Measurements from ENCODE around the gene CACUL1.
A peak's percentile ranks its signal among the peaks of the same experiment; 100 is the strongest.
"Not testable (repeated sequence)": the region's sequence is repeated elsewhere in the genome, so short reads cannot be mapped to it uniquely, and the experiment has no call there.

Gene CACUL1

GRCh38 chr10:118768041-118768919 lies 13.5 kb upstream of the CACUL1 start:
- no peak for DNase-seq

DNA sequence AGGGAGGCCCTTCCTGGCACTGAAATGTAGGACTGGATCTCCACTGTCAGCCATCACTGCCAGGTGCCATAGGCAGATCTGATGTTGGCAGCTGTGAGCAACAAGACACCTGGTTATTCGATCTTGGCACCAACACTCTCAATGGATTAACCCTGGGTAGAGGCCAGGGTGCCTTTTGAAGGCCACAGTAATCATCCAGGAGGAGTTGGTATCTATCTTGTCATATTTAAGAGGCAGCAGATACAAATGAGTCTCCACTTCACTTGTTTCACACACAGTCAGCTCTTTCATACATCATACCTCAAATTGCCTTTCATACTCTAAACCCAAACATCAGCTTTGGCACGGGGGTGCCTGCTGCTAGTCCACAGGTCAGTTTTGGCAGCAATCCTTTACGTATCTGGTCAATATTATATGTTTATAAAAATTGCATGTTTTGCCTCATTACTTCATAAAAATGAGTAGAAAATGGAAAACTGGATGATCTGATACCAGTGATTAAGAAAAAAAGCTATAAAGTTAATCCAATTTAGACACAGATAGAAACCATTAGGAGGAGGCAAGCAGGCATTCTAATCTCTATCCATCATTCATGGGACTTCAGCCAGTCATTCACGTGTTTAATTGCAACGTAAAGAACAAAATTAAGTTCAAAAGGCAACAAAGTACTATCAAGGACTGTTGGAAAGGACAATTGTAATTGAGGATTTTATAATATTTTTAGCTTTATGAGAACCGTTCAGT lies 12.7 kb upstream of the CACUL1 start:
- no peak for DNase-seq

DNA sequence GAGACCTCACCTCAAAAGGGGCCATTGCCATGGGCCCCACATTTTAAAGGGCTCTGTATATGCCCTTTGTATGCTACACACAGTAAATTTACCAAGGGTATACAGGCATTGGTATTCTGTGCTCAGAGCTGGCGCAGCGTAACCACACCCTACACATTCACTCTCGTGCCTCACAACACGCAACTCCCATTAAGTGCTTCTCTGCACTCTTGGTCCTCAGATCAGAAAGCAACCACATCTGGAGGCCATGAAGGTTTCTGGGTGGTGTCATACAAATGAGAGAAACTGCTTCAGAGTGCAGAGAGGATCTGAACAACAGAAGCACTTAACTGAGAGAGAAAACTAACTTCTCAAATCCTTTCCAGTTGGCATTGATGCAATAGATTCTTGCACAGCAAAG lies 9.4 kb upstream of the CACUL1 start:
- no peak for DNase-seq

- no peak for DNase-seq
These were observed 8.6 kb upstream of the CACUL1 start for GRCh38 chr10:118763202-118763988.

GRCh38 chr10:118760265-118760664 lies 5.5 kb upstream of the CACUL1 start:
- DNase-seq = no peak

DNA sequence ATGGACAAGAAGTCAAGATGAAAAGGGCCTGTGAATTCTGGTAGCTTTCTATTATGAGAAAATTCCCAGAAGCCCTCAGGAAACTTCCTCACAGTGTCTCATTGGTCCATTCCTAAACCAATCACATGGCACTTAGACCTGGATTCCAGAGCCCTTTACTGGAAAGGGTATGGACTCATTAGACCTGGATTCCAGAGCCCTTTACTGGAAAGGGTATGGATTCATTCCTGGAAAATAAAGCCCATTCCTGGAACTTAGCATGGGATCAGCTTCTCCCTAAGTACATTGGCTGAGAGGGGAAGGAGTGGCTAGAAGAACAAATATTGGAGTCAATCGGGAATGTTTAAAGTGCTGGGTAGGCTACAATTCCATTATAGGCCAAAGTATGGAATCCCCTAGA lies 3.7 kb upstream of the CACUL1 start:
- DNase-seq = no peak

DNA sequence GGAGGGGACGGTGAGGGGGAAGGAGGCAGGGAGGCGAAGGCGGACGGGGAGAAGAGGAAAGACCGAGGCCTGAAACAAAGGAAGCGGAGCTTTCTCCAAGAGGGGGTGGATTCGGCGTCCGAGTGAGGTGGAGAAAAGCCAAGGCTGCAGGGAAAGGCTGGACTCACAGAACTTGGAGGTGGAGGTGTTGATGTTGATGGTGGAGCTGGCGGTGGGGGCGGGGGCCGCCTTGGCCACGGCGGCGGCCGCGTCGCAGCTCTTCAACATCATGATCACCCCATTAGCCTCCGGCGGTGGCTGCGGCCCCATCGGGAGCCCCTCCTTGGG lies 578 bp downstream of the CACUL1 start:
- peak; percentile 10 to 37 for DNase-seq

DNA sequence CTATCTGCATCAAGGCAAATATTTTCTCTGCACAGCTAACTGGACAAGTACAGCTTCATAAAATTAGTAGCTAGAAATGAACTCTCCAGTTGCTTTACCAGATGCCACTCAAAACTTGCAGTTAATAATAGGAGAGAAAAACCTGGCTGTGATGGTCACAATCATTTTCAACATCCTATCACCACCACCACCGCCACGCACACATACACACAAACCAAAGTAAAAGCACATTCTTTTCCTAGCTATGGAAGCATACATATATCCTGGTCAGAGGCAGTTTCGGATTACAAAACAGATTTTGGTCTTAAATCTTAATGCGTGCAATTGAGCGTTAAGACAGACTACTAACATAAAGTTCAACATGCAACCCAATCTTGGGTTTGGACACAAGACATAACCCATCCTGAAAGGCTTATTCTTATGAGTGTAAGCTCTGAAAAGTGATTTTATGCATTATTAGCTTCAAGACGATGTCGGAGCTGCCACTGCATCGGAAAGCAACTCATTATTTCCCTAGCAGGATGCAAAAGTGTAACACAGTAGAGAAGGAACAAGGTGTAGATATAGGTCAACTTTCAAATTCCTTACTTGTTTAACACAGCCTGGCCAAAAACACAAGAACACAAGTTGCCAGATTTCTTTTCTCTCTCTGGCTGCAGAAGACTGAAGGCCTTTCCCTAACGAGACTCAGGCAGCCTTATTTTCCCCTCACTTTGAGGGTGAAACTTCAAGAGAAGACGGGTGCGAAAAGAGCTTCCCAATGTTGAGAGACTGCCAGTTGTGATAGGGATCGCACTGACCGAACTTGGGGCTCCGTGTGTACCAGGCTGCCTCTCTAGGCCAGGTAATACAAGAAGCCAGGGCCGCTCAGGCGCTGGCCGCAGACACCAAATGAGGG lies 1.2 kb downstream of the CACUL1 start:
- no peak for DNase-seq

DNA sequence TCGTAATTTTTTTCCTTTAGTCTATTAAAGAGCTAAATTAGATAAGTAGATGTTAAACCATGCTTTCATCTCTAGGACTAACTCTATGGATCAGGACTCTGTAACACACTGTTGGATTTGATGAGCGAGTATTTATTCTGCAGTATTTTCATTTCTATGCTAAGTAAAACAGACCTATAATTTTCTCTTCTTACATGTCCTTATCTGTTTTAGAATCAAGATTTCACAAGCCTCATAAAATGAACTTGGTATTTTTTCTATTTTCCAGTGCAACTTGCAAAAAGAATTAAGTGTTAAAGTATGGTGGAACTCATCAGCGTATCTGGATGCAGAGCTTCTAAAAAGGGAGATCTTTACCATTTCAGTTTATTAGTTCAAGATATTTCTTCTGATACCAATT lies 2.4 kb downstream of the CACUL1 start:
- DNase-seq = no peak

GRCh38 chr10:118751265-118751664 lies 3.5 kb downstream of the CACUL1 start:
- no peak for DNase-seq

DNA sequence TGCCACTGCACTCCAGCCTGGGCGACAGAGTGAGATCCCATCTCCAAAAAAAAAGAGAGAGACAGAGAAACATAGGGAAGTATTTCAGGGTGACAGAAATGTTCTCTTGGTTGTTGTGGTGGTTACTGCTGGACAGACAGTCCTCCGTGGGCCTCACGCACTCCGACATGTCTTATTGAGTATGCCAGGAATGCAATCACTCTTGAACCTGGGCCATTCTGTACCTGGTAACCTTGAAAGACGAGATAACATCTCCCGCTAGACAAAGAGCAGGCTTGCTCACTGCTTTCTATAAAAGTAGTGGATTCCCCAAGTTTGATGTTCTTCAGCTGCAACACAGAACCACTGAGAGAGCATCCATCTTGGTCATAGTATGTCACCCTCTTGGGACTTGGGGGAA lies 6.7 kb downstream of the CACUL1 start:
- no peak for DNase-seq

DNA sequence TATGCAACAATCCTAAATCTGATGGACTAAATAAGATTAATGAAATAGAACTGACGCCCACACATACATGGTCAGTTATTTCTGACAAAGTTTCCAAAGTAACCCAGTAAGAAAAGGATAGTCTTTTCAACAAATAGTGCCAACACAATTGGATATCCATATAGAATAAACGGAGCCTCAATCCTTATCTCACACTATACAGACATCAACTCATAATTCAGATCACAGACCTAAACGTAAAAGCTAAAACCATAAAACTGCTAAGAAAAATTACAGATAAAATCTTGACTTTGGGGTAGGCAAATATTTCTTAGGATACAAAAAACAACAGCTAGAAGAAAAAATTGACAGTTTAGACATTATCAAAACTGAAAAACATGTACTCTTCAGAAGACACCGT lies 8.5 kb downstream of the CACUL1 start:
- DNase-seq = no peak

GRCh38 chr10:118745056-118745455 lies 9.7 kb downstream of the CACUL1 start:
- no peak for DNase-seq

DNA sequence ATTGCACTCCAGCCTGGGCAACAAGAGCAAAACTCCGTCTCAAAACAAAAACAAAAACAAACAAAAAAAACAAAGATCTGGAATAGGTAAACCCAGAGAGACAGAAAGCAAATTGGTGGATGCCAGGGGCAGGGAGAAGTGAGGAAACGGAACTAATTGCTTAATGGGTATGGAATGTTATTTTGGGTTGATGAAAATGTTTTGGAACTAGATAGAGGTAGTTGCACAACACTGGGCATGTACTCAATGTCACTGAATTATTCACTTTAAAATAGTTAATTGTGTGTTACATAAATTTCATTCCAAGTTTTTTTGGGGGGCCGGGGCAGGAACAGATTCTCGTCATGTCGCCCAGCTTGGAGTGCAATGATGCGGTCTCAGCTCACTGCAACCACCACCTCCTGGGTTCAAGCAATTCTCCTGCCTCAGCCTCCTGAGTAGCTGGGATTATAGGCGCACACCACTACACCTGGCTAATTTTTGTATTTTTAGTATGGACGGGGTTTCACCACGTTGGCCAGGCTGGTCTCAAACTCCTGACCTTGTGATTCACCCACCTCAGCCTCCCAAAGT lies 10.3 kb downstream of the CACUL1 start:
- DNase-seq = not testable (repeated sequence)

DNA sequence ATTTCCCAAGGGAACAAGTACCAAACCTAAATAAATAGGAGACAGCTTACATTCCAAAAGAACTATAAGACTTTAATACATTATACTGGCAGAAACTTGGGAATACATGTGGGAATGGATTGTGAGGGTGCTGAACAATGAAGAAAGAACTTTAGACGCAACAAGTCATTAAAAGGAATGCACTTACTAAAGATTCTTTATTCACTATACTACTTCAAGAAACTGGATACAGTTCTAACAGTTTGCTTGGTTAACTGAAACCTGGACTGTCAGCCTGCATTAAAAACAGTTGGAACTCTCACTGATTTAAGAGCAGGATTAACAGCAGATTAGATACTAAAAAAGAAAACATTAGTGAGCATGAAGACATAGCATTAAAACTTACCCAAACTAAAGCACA lies 12.0 kb downstream of the CACUL1 start:
- DNase-seq = no peak

- no peak for DNase-seq
These were observed 12.7 kb downstream of the CACUL1 start for GRCh38 chr10:118742032-118742431.

DNA sequence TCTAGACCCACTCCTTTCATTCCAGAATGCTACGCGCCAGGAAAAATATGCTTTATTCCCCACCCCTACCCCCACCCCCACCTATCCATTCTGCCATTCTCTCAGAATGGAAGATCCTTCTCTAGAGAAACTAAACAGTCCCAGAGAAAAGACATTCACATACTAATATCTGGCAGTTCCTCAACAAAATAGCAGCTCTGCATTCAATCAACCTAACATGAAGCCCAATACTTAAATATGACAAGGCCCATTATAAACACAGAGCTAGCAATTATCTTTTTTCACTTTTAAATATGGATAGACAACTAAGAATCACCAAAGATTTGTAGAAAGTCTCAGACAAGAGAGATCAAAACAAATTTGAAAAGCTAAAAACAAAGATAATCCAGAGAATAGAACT lies 16.4 kb downstream of the CACUL1 start:
- no peak for DNase-seq

GRCh38 chr10:118737603-118738302 lies 17.0 kb downstream of the CACUL1 start:
- no peak for DNase-seq

GRCh38 chr10:118735294-118735693 lies 19.5 kb downstream of the CACUL1 start:
- DNase-seq = no peak

GRCh38 chr10:118734475-118734874 lies 20.3 kb downstream of the CACUL1 start:
- no peak for DNase-seq

Data from CD4-positive, alpha-beta T cell treated with Interferon alpha-2 for 1 hour (primary cell).